Omental fat pad (tissue), 4 donors: ENCODE results near the gene IRF8. TPM values are rescaled to one million over a fixed set of nuclear protein-coding genes. Genes with fewer than 3 reads are reported as not detected.
A peak's percentile ranks its signal among the peaks of the same experiment; 100 is the strongest.

ENCODE experiments used
- ATAC-seq: fragments of 150-250 bp; one replicate; pipeline ENCODE4 v1.9.1; 2016; ENCODE audit warnings: mild to moderate bottlenecking, moderate library complexity; ENCODE audit not compliant: low FRiP score
- DNase-seq: peaks from one replicate; pipeline ENCODE4 v3.0.0-alpha.2; 2019; ENCODE audit warnings: low spot score
- total RNA-seq, 4 donors: library from RNA; depleted of rRNA; stranded (reverse); fragments of >200 nt; gene quantifications; one replicate each; pipeline ENCODE4 v1.1.0, GENCODE V29; 2016
- TF ChIP-seq, protein P1 (sequence below), 3 donors: fragments of 450-650 bp; IDR thresholded peaks; one replicate each; pipeline ENCODE4 v1.5.1; 2016 to 2017; ENCODE audit warnings: antibody characterized with exemption in 3 of 3, mild to moderate bottlenecking in 3 of 3, moderate library complexity in 2 of 3

The IRF8 gene
- 100 to 1,000 TPM in 1 of 4 donors, 10 to 100 TPM in 3; 32.5 to 134 (median 65.8) TPM for total RNA-seq

DNA sequence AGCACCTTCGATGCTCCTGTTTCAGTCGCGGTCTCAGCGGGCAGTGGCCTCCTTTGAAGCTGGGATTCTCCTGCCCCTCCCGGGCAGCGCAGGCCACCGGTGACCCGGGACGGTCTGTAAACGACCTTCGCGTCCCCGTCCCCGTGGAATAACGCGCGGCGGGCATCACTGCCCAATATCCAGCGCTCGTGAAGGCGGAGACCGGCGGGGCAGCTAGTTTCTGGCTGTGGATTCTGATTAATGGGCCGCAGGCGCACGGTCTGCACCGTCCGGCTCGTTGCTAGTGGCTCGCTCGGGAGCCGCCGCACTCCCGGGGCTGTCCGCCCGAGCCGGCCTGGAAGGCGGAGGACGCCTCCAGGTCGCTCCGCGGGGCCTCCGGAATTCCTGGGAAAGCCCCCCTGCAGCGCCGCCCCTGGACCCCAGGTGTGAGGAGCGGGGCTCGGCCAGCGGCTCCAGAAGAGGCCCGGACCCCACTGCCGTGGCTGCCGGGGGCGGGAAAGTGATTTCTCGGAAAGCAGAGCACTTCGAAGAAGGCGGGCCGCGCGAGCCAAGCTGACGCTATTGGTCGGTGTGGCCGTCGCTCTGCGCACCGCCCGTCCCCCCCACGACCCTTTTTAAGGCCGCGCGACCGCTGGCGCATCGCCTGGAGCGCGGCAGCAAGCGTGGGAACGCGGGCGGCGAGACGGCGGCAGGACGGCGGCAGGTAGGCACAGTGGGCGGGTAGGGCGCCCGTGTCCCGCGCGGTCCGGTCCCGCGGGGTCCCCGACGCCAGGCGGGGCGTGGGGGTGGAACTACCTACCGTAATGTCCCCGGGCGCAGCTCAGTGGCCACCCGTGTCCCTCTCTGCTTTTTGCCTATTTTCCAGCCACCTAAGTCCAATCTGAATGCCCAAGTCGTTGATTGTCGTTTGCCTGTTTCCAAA is at the start of gene IRF8:
TSS of gene IRF8 (plus strand) at position 642 of the 922 bp plus-strand sequence. CDS start 3,854 bp downstream, outside the sequence.
- TF ChIP-seq, protein P1, sequence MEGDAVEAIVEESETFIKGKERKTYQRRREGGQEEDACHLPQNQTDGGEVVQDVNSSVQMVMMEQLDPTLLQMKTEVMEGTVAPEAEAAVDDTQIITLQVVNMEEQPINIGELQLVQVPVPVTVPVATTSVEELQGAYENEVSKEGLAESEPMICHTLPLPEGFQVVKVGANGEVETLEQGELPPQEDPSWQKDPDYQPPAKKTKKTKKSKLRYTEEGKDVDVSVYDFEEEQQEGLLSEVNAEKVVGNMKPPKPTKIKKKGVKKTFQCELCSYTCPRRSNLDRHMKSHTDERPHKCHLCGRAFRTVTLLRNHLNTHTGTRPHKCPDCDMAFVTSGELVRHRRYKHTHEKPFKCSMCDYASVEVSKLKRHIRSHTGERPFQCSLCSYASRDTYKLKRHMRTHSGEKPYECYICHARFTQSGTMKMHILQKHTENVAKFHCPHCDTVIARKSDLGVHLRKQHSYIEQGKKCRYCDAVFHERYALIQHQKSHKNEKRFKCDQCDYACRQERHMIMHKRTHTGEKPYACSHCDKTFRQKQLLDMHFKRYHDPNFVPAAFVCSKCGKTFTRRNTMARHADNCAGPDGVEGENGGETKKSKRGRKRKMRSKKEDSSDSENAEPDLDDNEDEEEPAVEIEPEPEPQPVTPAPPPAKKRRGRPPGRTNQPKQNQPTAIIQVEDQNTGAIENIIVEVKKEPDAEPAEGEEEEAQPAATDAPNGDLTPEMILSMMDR (IDR thresholded peaks at IDR 0.05), result no peak
- DNase-seq (no peak), ATAC-seq (peak; percentile 78)

GRCh38 chr16:85849388-85849787 is 49.6 kb upstream of the IRF8 start:
- DNase-seq, result no peak
- TF ChIP-seq, protein P1 (IDR thresholded peaks at IDR 0.05), result no peak
- ATAC-seq, result no peak

DNA sequence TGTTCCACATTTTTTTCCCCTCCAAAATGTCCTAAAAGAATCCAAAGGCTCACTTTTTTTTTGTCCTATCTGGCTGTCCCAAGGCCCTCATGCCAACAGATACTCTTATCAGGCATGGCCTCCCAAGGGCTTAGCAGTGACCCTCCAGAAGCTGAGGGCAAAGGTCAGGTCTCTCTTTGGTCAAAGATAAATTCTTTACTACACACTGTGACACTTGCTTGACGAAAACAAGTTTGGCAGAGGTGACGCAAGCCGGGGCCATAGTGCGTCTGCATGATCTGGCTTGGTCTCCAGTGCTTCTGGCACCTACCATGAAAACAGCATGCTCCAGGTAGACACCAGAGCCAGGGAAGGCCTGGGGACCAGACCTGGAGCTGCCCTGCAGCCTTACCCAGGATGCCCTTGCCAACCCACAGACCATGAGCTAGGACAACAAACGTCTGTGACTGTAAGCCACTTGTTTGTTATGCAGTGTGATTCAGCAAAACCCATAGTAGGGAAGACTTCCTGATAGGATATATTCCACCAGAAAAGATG is 48.5 kb upstream of the IRF8 start:
- DNase-seq (no peak), ATAC-seq (no peak)
- TF ChIP-seq, protein P1 (IDR thresholded peaks at IDR 0.05), result no peak

DNA sequence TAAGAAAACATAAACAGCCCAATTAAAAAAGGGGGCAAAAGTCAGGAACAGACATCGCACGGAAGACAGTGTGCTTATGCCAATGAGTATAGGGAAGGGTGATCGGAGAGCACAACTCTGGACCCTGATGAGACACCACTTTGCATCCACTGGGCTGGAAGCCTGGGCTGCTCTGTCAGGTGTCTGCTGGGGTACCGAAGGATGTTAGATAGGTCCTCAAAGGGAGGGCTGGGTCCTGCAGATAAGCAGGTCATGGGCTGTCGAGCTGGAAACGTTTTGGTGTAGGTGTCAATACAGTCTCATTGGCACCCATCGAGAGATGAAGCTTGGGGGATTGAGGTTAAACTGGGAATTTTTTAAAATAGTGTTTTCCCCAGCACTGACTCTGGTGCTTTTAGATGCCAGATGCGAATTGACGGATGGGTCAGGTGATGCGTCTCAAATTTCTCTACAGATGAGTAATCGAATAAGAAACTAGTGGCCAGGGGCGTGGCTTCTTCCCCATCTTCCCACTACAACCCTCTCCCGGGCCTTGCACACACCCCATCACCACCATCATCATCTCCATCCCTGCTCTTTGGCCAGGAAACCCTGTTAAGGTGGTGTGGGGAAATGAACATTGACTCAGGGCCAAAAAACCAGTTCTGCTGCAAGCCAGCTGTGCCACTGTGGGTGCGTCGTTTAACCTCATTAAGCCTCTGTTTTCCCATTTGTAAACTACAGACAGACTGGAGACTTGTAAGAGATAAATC is 47.8 kb upstream of the IRF8 start:
- TF ChIP-seq, protein P1 (IDR thresholded peaks at IDR 0.05), result no peak
- no peak for DNase-seq
- no peak for ATAC-seq

DNA sequence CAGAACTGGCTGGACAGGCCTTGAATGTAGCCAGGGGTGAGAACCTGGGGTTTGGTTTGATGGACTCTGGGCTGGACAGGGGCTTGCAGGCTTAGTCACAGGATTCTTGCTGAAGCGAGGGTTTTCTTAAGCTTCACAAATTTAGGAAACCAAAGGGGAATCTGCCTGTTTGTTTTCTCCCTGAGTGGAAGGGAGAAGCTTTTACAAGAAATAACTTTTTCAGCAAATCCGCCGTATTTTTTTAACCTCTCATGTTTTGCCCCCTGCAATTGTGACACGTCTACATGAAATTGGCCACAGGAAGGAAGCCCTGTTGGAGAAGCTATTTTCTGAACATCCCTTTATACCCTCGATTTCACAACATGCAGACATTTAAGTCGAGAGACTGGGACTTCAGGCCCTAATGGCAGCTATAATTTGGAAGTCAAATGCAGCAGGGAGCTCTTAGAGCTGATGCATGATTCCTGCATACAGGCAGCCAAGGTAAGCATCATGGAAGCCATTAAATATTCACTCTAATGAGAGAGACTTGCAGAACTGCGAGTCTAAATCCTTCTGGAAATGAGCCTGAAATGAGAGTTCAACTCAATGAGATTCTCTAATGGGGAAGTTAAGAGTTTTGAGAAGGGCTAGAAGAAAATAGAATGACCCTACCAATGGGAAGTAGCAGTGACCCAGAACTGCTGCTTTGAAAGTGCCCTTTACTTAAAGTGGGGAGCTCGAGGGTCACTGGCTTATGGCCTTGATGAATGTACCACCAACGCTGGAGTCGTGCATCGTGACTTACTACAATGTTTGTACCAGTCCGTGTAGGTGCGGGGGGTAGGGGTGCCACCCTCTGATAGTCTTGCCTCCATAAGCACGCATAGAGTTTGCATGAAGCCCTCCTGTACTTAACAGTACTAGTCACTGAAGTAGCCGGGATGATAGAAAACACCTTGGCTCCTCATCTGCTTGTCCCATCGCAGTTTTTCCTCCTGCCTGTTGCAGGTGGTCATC is 45.1 kb upstream of the IRF8 start:
- DNase-seq (no peak), ATAC-seq (no peak)
- TF ChIP-seq, protein P1 (IDR thresholded peaks at IDR 0.05), result no peak

- TF ChIP-seq, protein P1 (IDR thresholded peaks at IDR 0.05), result no peak
- DNase-seq, result no peak
- no peak for ATAC-seq
These were observed 44.0 kb upstream of the IRF8 start for GRCh38 chr16:85854935-85855334.
